GM19463 (cell line): ENCODE data around the gene SCG3.

Experiments used
- ATAC-seq: cut with Tn5 transposase; IDR thresholded peaks from one replicate; pipeline ENCODE4 v1.9.1; 2021; ENCODE audit warnings: mild to moderate bottlenecking, moderate library complexity; ENCODE audit not compliant: unreplicated experiment

SCG3 gene

DNA sequence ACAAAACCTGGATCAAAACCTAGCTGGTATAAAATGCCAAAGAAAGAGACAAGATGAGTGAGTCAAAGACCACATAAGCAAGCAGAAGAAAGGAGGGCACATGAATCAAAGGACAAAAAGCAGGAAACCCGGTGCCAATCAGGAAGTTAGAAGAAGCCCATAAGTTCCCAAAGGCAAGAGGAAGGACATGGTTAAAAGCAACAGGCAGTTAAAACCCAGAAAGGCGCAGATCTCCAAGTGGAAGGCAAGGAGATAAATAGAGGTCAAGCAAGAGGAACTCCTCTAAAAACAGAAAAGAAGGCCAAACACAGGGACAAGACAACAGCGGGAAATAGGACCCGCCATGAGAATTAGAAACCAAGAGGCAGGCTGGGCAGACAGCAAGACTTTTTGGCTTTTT, 74.5 kb downstream of the SCG3 start:
- no peak for ATAC-seq

GRCh38 chr15:51756482-51756881, 75.2 kb downstream of the SCG3 start:
- ATAC-seq: no peak

- ATAC-seq: no peak
Measured at GRCh38 chr15:51757450-51757849, 76.1 kb downstream of the SCG3 start.

DNA sequence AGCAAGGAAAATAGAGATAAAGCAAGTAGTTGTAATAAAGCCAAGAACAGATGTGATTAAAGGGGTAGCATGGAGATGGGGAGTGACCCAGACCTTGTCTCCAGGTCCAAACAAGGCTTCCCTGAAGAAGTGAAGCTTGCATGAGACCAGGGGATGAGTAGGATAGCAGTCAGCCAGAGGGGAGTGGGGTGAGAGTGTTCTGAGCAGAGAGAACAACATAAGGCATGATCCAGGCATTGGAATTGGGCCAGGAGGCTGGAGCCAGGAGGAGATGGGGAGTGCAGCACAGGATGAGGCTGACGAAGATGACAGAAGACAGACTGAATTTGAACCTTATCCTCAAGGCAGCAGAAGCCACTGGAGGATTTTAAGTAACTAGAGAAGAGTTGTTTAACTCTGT, 77.3 kb downstream of the SCG3 start:
- no peak for ATAC-seq

- no peak for ATAC-seq
Measured at GRCh38 chr15:51759557-51760070, 78.3 kb downstream of the SCG3 start.

- no peak for ATAC-seq
Measured at GRCh38 chr15:51760805-51761204, 79.5 kb downstream of the SCG3 start.

DNA sequence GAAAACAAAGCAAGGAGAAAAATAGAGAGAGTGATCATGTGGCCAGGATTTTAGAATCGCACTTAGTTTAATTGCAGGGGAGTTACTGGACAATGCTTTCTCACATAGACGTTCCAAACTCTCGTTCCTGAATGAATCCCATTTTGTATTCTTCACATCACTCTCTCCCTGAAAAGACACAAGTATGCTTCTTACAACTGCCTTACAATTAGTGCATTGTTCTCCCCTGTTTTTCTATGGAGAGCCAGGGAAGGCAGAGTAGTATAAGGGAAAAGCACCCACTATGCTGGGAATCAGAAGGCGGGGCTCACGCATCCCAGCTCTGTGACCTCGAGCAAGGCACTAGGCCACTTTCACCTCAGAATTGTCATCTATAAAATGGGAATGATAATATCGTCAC, 84.4 kb downstream of the SCG3 start:
- no peak for ATAC-seq

DNA sequence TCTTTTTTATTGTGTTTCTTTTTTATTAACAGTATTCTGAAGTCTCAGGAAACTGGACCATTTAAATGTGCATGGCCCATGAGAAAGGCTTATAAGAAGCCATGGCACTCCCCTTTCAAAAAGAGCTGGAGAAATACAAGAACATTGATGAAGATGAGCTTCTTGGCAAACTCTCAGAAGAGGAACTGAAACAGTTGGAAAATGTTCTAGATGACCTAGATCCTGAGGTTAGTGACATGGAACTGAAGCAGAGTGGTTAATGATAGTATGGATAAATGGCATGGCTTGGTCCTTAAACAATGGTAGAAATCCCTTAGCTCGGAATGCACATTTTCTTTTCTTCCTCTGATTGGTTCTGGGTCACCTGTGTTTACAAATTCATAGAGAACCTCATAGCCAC, 85.0 kb downstream of the SCG3 start:
- ATAC-seq: no peak

- no peak for ATAC-seq
Measured at GRCh38 chr15:51768018-51768417, 86.7 kb downstream of the SCG3 start.
